PC-3 (cell line): ENCODE measurements around the gene NPAS2. TPM values are rescaled to one million over a fixed set of nuclear protein-coding genes. Genes with fewer than 3 reads are reported as not detected.

Source experiments
- ATAC-seq: fragments of 200-7000 bp; cut with Tn5 transposase; 2 replicates; pipeline ENCODE4 v1.9.1; 2020; ENCODE audit warnings: mild to moderate bottlenecking, moderate library complexity
- BruUV-seq: library from RNA; stranded (reverse); fragments of 400-500 nt; replicated peaks from 2 replicates; lab custom pipeline; 2021; lab: Mats Ljungman, UMichigan
- CTCF ChIA-PET: fragments of 300-600 bp; sonication (Branson Sonifier 250); formaldehyde crosslinking; loops from one replicate; lab custom pipeline; 2022; ENCODE audit warnings: antibody characterized with exemption; lab: Charles Lee
- POLR2A ChIA-PET: fragments of 300-600 bp; sonication (Branson Sonifier 250); formaldehyde crosslinking; loops from one replicate; lab custom pipeline; 2022; ENCODE audit warnings: antibody characterized with exemption; ENCODE audit not compliant: unreplicated experiment; lab: Charles Lee
- DNase-seq: peaks from one replicate; pipeline ENCODE4 v3.0.0-alpha.2; 2015
- H2AFZ ChIP-seq: fragments of 300-600 bp; sonication (generic); 2 replicates; pipeline ENCODE4 v1.6.0; 2016; ENCODE audit warnings: antibody characterized with exemption, low read length
- H3F3A ChIP-seq: fragments of 300-600 bp; sonication (generic); one replicate; pipeline ENCODE4 v1.6.0; 2017; ENCODE audit warnings: antibody characterized with exemption, low read length, control low read depth, mild to moderate bottlenecking; ENCODE audit not compliant: unreplicated experiment
- H3K27ac ChIP-seq: fragments of 300-600 bp; sonication (generic); 2 replicates; pipeline ENCODE4 v1.5.1; 2016; ENCODE audit warnings: mild to moderate bottlenecking, low read length
- H3K27me3 ChIP-seq: fragments of 300-600 bp; sonication (generic); 2 replicates; pipeline ENCODE4 v1.6.1; 2016; ENCODE audit warnings: low read length, mixed read lengths
- H3K36me3 ChIP-seq: fragments of 300-600 bp; sonication (generic); 2 replicates; pipeline ENCODE4 v1.6.1; 2016; ENCODE audit warnings: low read depth, mixed run types, low read length, mixed read lengths
- H3K4me1 ChIP-seq: fragments of 300-600 bp; sonication (generic); 2 replicates; pipeline ENCODE4 v1.5.1; 2016; ENCODE audit warnings: low read length; ENCODE audit not compliant: insufficient read depth
- H3K4me2 ChIP-seq: fragments of 300-600 bp; sonication (generic); 2 replicates; pipeline ENCODE4 v1.6.0; 2016; ENCODE audit warnings: low read length
- H3K4me3 ChIP-seq: fragments of 300-600 bp; sonication (generic); 2 replicates; pipeline ENCODE4 v1.5.1; 2016; ENCODE audit warnings: mild to moderate bottlenecking, low read length, mixed read lengths
- H3K79me2 ChIP-seq: fragments of 300-600 bp; sonication (generic); 2 replicates; pipeline ENCODE4 v1.6.1; 2017; ENCODE audit warnings: low read length, mixed read lengths
- H3K9ac ChIP-seq: fragments of 300-600 bp; sonication (generic); 2 replicates; pipeline ENCODE4 v1.6.0; 2016; ENCODE audit warnings: mild to moderate bottlenecking, low read length
- H3K9me2 ChIP-seq: fragments of 300-600 bp; sonication (generic); replicated peaks from 2 replicates; pipeline ENCODE4 v1.6.1; 2016; ENCODE audit warnings: mixed run types, low read length, mixed read lengths
- H3K9me3 ChIP-seq: fragments of 300-600 bp; sonication (generic); 2 replicates; pipeline ENCODE4 v1.6.1; 2016; ENCODE audit warnings: low read length, mixed read lengths
- H4K20me1 ChIP-seq: fragments of 300-600 bp; sonication (generic); 2 replicates; pipeline ENCODE4 v1.6.1; 2016; ENCODE audit warnings: low read length, mixed read lengths
- CTCF ChIP-seq: fragments of 300-600 bp; sonication (generic); conservative IDR thresholded peaks from 2 replicates; pipeline ENCODE4 v1.5.1; 2017; ENCODE audit warnings: antibody characterized with exemption, low read depth, mild to moderate bottlenecking, low read length
- EZH2 ChIP-seq: fragments of 300-600 bp; sonication (generic); IDR thresholded peaks from one replicate; pipeline ENCODE4 v1.6.1; 2017; ENCODE audit warnings: antibody characterized with exemption, mild to moderate bottlenecking, low read length; ENCODE audit not compliant: unreplicated experiment
- EZH2phosphoT487 ChIP-seq: fragments of 300-600 bp; sonication (generic); IDR thresholded peaks from 2 replicates; pipeline ENCODE4 v1.6.1; 2018; ENCODE audit warnings: mild to moderate bottlenecking, antibody characterized with exemption, low read length, borderline replicate concordance
- intact Hi-C: fragments of 100-400 bp; cut with micrococcal nuclease; formaldehyde crosslinking; loops from 2 replicates; pipeline ENCODE4 v1.9.0; 2023
- total RNA-seq: library from RNA; depleted of rRNA; stranded (reverse); fragments of >200 nt; gene quantifications from 2 replicates; pipeline ENCODE4 v1.2.3, GENCODE V29; 2014

NPAS2 gene
- total RNA-seq, 1 experiment from 2014 or later, result 55.4 TPM

- DNase-seq (peak; percentile 86), ATAC-seq (peak; percentile 3; the same call in 1 of the 2 replicates)
- CTCF ChIA-PET, result no interaction called here
- peaks cover 20% of the 10 kb centered on the region for H3F3A ChIP-seq
- POLR2A ChIA-PET, result no interaction called here
- BruUV-seq, result no TSS peak
- intact Hi-C loops, result loop anchor here (5.0 kb wide), 1 partner anchor 47 kb away; no protein-coding TSS in a partner anchor
- H2AFZ ChIP-seq, result no peak overlapping the region
- H3K4me3 ChIP-seq, result no peak overlapping the region
- H3K4me1 ChIP-seq, result peaks cover 60% of the 10 kb centered on the region
- peak overlapping the region; percentile 32 for H3K4me2 ChIP-seq
- peak overlapping the region; percentile 89 for H3K27ac ChIP-seq
- H3K9ac ChIP-seq, result peak overlapping the region; percentile 45
- peaks cover 82% of the 10 kb centered on the region for H3K79me2 ChIP-seq
- no peaks in the 10 kb centered on the region for H3K27me3 ChIP-seq
- H3K36me3 ChIP-seq, result peaks cover 8% of the 10 kb centered on the region
- no peaks in the 10 kb centered on the region for H3K9me2 ChIP-seq
- TF ChIP-seq CTCF, result no peak
- TF ChIP-seq EZH2, result no peak
- no peak for TF ChIP-seq EZH2phosphoT487
- no peaks in the 10 kb centered on the region for H3K9me3 ChIP-seq
- H4K20me1 ChIP-seq, result no peaks in the 10 kb centered on the region
Observed at GRCh38 chr2:100855084-100855483, 35.1 kb downstream of the NPAS2 start.

DNA sequence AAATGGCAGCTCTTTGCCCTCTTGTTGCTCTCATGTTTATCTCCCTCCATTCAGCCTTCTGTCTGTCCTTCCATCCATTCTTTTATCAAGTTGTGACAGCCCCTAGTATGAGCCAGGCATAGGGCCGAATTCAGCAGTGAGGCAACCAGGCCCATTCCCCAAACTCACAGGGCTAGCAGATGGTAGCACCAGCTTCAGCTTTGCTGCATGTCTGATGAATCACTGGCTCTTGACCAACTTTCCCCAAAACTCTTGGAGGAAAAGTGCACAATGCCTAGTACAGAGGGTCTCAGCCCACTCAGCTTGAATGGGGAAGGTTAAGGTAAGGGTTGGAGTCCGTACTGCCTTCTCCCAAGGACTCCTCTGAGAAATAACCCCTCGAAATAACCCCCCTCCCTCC is 35.7 kb downstream of the NPAS2 start:
- no TSS peak for BruUV-seq
- Histone ChIP-seq H3K9me3 (no peaks in the 10 kb centered on the region), H3K9me2 (no peaks in the 10 kb centered on the region), H3F3A (peaks cover 20% of the 10 kb centered on the region), H3K27me3 (no peaks in the 10 kb centered on the region), H3K4me2 (peak overlapping the region; percentile 32), H3K79me2 (peaks cover 83% of the 10 kb centered on the region), H3K4me3 (no peak overlapping the region), H3K36me3 (peaks cover 4% of the 10 kb centered on the region; the same call in 1 of the 2 replicates), H4K20me1 (no peaks in the 10 kb centered on the region), H3K27ac (peak overlapping the region; percentile 89), H2AFZ (no peak overlapping the region), H3K4me1 (peaks cover 60% of the 10 kb centered on the region), H3K9ac (peak overlapping the region; percentile 45)
- TF ChIP-seq EZH2phosphoT487 (no peak), CTCF (no peak), EZH2 (no peak)
- CTCF ChIA-PET, result no interaction called here
- intact Hi-C loops, result loop anchor here (5.0 kb wide), 1 partner anchor 47 kb away; no protein-coding TSS in a partner anchor
- ATAC-seq (no peak), DNase-seq (peak; percentile 14)
- POLR2A ChIA-PET, result no interaction called here

GRCh38 chr2:100856732-100857131 is 36.8 kb downstream of the NPAS2 start:
- intact Hi-C loops, result loop anchor here (5.0 kb wide), 1 partner anchor 46 kb away; no protein-coding TSS in a partner anchor

More at GRCh38 chr2:100856732-100857131, 36.8 kb downstream of the NPAS2 start:
- BruUV-seq, result no TSS peak
- CTCF ChIA-PET, result interaction anchor here (0.9 kb wide), 1 partner anchor 40 kb away, joined by 3 read pairs; no protein-coding TSS in a partner anchor
- Histone ChIP-seq H3K27ac (peak overlapping the region; percentile 89), H3K9me3 (no peaks in the 10 kb centered on the region), H3K9ac (peak overlapping the region; percentile 75; the same call in 1 of the 2 replicates), H3K4me1 (peaks cover 68% of the 10 kb centered on the region), H3K27me3 (no peaks in the 10 kb centered on the region), H3K36me3 (peaks cover 4% of the 10 kb centered on the region; the same call in 1 of the 2 replicates), H3K4me2 (no peak overlapping the region), H3F3A (peaks cover 20% of the 10 kb centered on the region), H4K20me1 (peaks cover 4% of the 10 kb centered on the region; the same call in 1 of the 2 replicates), H3K4me3 (no peak overlapping the region), H3K9me2 (no peaks in the 10 kb centered on the region), H3K79me2 (peaks cover 85% of the 10 kb centered on the region), H2AFZ (no peak overlapping the region)
- POLR2A ChIA-PET, result interaction anchor here (0.6 kb wide), 1 partner anchor 36 kb away, joined by 15 read pairs; no protein-coding TSS in a partner anchor
- DNase-seq (peak; percentile 81), ATAC-seq (peak; percentile 14)
- TF ChIP-seq CTCF, result no peak
- TF ChIP-seq EZH2, result no peak
- no peak for TF ChIP-seq EZH2phosphoT487
